Astrocyte of the cerebellum (primary cell): ENCODE data around the gene DVL1.

Experiments used
- DNase-seq: peaks from one replicate; pipeline ENCODE4 v3.0.0-alpha.2; 2011; ENCODE audit warnings: low read depth
- H3K4me3 ChIP-seq: 2 replicates; pipeline ENCODE4 v1.5.1; 2011; ENCODE audit warnings: mild to moderate bottlenecking, low read depth, low read length, moderate library complexity
- in situ Hi-C: cut with HindIII; loops from 2 replicates; pipeline ENCODE4 v1.10.0; 2017; ENCODE audit warnings: low sequenced_read_pairs
- TF ChIP-seq, protein P1 (sequence below): IDR thresholded peaks from 2 replicates; pipeline ENCODE4 v1.5.1; 2012; ENCODE audit warnings: low read length, low read depth, moderate library complexity, mild to moderate bottlenecking; ENCODE audit errors: missing control alignments

DVL1 gene

DNA sequence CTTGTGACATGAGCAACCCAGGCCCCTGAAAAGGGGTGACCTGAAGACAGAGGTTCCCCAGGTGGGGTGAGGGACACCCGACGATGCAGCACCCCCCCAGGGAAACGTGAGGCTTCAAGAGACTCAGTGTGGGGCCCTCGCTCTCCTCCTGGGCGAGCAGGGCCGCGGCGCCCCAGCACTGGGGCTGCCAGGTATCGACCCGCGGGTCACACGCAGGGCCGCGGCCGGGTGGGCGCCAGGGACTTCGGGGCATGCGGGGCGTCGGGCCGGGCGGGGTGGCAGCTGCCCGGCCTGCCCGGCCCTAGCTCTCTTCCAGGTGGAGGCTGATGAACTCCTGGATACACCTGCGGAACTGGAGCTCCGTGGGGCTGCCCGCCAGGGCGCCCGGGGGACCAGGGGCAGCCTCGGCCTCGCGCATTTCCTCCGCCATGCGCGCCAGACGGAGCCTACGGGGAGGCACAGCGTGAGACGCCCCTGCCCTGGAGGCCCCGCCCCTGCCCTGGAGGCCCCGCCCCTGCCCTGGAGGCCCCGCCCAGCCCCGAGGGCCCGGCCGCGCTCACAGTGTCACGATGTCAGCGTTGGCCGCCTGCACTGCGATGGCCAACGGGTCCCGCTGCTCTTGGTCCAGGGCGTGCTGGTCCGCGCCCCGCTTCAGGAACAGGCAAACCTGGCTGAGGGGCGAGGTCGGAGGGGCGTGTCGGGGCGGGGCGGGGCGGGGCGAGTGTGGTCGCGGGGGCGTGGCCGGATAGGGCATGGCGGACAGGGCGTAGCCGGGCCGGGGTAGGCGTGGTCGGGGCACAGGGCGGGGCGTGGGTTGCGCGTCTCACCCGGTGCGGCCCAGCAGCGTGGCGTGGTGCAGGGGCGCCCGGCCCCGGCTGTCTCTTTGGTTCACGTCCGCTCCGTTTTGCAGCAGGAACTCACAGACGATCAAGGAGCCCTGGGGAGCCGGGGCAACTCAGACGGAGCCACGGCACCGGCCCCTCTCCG, 55.7 kb downstream of the DVL1 start:
- in situ Hi-C loops = loop anchor here (25.0 kb wide), 1 partner anchor 156 kb away; no protein-coding TSS in a partner anchor
- TF ChIP-seq, protein P1, sequence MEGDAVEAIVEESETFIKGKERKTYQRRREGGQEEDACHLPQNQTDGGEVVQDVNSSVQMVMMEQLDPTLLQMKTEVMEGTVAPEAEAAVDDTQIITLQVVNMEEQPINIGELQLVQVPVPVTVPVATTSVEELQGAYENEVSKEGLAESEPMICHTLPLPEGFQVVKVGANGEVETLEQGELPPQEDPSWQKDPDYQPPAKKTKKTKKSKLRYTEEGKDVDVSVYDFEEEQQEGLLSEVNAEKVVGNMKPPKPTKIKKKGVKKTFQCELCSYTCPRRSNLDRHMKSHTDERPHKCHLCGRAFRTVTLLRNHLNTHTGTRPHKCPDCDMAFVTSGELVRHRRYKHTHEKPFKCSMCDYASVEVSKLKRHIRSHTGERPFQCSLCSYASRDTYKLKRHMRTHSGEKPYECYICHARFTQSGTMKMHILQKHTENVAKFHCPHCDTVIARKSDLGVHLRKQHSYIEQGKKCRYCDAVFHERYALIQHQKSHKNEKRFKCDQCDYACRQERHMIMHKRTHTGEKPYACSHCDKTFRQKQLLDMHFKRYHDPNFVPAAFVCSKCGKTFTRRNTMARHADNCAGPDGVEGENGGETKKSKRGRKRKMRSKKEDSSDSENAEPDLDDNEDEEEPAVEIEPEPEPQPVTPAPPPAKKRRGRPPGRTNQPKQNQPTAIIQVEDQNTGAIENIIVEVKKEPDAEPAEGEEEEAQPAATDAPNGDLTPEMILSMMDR = no peak
- H3K4me3 ChIP-seq = no peak overlapping the region
- no peak for DNase-seq

DNA sequence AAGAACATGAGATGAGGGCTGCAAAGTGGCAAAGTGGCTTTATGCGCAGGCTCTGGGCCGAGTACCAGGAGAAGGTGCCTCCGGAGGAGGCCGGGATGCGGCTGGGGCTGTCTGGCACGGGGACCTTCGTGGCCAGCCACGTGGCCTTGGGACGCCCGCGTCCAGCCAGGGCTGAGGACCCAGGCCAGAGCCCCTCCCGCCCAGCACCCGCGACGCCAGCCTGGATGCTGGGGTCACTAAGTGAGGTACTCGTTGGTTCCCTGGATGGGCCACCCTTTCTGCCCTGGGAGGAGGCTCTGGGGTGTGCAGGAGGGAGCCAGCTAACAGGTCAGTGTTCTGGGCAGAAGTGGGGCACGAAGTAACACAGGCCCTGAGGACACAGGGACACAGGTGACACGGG, 56.4 kb downstream of the DVL1 start:
- TF ChIP-seq, protein P1 = no peak
- DNase-seq = no peak
- in situ Hi-C loops = loop anchor here (25.0 kb wide), 1 partner anchor 156 kb away; no protein-coding TSS in a partner anchor
- H3K4me3 ChIP-seq = no peak overlapping the region

DNA sequence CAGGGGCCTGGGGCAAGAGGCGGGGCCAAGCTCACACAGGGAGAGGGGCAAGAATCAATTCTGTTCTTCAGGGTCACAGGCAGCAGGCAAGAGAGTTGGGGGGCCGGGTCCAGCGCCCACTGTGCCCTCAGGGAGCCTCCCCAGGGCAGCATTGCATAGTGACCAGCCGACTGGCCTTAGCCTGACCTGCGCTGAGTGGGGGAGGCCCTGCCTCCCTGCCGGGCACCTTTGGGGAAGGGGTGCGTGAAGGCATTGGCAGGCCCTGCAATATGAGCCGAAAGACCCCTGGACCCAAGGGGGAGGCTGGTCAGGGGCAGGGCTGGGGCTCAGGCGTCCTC, 56.8 kb downstream of the DVL1 start:
- DNase-seq = no peak
- in situ Hi-C loops = loop anchor here (25.0 kb wide), 1 partner anchor 155 kb away; no protein-coding TSS in a partner anchor
- H3K4me3 ChIP-seq = no peak overlapping the region

DNA sequence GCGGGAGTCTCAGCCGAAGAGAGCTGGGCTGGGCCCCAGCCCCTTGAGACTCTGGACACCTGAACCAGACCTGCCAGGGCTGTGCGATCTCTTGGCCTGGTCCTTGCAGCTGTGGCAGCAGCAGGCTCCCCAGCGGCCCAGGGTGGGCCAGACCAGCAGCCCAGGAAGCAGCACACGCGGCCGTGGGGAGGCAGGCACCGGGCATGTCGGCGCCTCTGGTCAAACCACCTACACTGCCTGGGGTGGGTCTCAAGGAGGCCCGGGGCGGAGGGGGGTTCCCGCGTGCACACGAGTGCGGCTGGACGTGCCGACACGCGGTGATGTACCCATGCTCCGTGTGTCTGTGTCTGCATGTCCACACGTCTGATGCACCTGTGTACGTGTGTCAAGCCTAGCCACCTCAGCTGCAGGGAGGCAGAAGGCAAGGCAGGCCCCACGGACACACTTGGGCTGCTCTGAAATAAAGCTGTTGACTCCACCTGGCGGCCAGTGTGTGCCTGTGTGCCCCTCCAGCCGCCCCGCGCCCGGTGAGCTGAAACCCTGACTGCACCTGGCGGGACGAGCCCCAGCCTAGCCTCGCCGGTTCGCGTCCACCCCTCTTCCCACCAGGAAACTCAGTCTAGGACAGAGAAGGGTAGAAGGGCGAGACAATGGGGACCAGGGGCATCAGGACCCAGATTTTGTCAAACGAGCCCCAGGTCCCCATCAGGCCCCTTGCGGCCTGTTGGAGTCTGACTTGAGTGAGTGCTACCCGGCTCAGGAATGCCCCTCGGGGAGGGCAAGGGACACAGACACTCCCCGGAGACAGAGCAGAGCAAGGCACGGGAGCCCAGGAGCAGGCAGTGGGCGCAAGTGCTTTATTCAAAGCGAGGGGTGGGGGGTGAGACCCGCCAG, 57.4 kb downstream of the DVL1 start:
- TF ChIP-seq, protein P1 = peak; percentile 56
- peak; percentile 33 for DNase-seq
- no peak overlapping the region for H3K4me3 ChIP-seq
- in situ Hi-C loops = loop anchor here (25.0 kb wide), 1 partner anchor 154 kb away; no protein-coding TSS in a partner anchor

More for the DNA sequence above, 56.8 kb downstream of the DVL1 start:
- TF ChIP-seq, protein P1 = no peak

DNA sequence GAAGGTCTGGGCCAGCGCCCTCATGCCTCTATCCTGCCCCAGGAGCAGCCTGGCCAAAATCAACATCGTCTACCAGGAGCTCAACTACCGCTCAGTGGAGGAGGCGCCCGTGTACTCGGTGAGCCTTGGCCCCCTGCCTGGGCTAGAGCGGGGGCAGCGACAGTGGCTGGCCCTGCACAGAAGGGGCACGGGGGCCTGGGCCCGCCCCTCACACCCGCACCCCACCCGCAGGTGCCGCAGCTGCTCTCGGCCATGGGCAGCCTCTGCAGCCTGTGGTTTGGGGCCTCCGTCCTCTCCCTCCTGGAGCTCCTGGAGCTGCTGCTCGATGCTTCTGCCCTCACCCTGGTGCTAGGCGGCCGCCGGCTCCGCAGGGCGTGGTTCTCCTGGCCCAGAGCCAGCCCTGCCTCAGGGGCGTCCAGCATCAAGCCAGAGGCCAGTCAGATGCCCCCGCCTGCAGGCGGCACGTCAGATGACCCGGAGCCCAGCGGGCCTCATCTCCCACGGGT, 58.1 kb downstream of the DVL1 start:
- TF ChIP-seq, protein P1 = no peak
- no peak overlapping the region for H3K4me3 ChIP-seq
- in situ Hi-C loops = loop anchor here (25.0 kb wide), 1 partner anchor 154 kb away; no protein-coding TSS in a partner anchor
- no peak for DNase-seq

DNA sequence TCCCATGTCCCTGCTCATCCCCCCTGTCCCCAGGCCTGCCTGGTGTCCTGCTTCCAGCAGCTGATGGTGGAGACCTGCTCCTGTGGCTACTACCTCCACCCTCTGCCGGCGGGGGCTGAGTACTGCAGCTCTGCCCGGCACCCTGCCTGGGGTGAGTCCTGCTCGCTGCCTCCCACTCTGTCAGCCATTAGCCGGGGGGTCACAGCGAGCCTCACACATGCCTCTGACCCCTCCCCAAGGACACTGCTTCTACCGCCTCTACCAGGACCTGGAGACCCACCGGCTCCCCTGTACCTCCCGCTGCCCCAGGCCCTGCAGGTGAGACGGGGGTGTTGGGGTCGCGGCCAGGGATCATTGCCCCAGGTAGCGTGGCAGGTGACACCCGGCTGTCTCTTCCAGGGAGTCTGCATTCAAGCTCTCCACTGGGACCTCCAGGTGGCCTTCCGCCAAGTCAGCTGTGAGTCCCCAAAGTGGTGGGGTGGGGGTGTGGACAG, 58.9 kb downstream of the DVL1 start:
- H3K4me3 ChIP-seq = no peak overlapping the region
- peak; percentile 5 for DNase-seq
- TF ChIP-seq, protein P1 = peak; percentile 65
- in situ Hi-C loops = loop anchor here (25.0 kb wide), 1 partner anchor 153 kb away; no protein-coding TSS in a partner anchor
